Heart left ventricle (tissue), 16 donors: ENCODE measurements around the gene NCOA5. TPM values are rescaled to one million over a fixed set of nuclear protein-coding genes. Genes with fewer than 3 reads are reported as not detected.

Source experiments
- ATAC-seq, 4 donors: fragments of 200-7000 bp; cut with Tn5 transposase; one replicate each; pipeline ENCODE4 v1.9.1; 2020 to 2022; ENCODE audit warnings: moderate library complexity in 4 of 4, mild to moderate bottlenecking in 3 of 4, moderate number of reproducible peaks in 1 of 4
- DNase-seq, 5 donors: peaks; one replicate each; pipeline ENCODE4 v3.0.0-alpha.2; 2020
- H3K27ac ChIP-seq, 12 donors: fragments of 200-600 bp; sonication (generic) in 4 of 12; one replicate each; pipeline versions ENCODE4 v1.5.0 to v1.8.0; 2016 to 2022; ENCODE audit warnings: mild to moderate bottlenecking in 2 of 12
- H3K27me3 ChIP-seq, 9 donors: fragments of 200-600 bp; sonication (generic) in 2 of 9; one replicate each; pipeline versions ENCODE4 v1.5.1 to v1.8.0; 2016 to 2022; ENCODE audit warnings: mild to moderate bottlenecking in 3 of 9
- H3K36me3 ChIP-seq, 9 donors: fragments of 200-600 bp; sonication (generic) in 2 of 9; one replicate each; pipeline versions ENCODE4 v1.5.0 to v1.8.0; 2018 to 2022; ENCODE audit warnings: mild to moderate bottlenecking in 2 of 9
- H3K4me1 ChIP-seq, 12 donors: fragments of 200-600 bp; sonication (generic) in 4 of 12; one replicate each; pipeline versions ENCODE4 v1.5.0 to v1.8.0; 2016 to 2022; ENCODE audit warnings: mild to moderate bottlenecking in 3 of 12
- H3K4me3 ChIP-seq, 12 donors: fragments of 200-600 bp; sonication (generic) in 4 of 12; one replicate each; pipeline versions ENCODE4 v1.5.0 to v1.8.0; 2017 to 2022; ENCODE audit warnings: mild to moderate bottlenecking in 9 of 12, moderate library complexity in 4 of 12
- H3K9me3 ChIP-seq, 12 donors: fragments of 200-600 bp; sonication (generic) in 4 of 12; one replicate each; pipeline versions ENCODE4 v1.5.0 to v1.8.0; 2016 to 2022; ENCODE audit warnings: mild to moderate bottlenecking in 1 of 12
- POLR2A ChIP-seq, 2 donors: fragments of 450-650 bp; IDR thresholded peaks; one replicate each; pipeline ENCODE4 v1.6.1; 2017; ENCODE audit warnings: antibody characterized with exemption in 2 of 2, mild to moderate bottlenecking in 2 of 2, moderate library complexity in 2 of 2
- WGBS, 4 donors: extraction: QIAGEN DNeasy Blood & Tissue Kit in 2 of 4; methylation state at CpG; one replicate each; pipeline versions ENCODE4 v1.1.5 to v1.1.7; 2013 to 2018; 5-methylcytosine and 5-hydroxymethylcytosine counted together
- intact Hi-C, 10 donors: fragments of 100-400 bp; cut with DNase I; formaldehyde crosslinking; loops; one replicate each; pipeline versions ENCODE4 v1.11.1 to v1.14.2; 2022
- polyA plus RNA-seq, 2 donors: library from polyadenylated mRNA; stranded (reverse); fragments of 200-250 nt; gene quantifications; one replicate each; pipeline ENCODE4 v1.2.3, GENCODE V29; 2013
- total RNA-seq, 9 donors: library from RNA; depleted of rRNA in 2 of 9; stranded (reverse); fragments of >200 nt in 2 of 9; fragmentation: NEBNext Ultra II Directional in 3 of 9; extraction: Animal tissue kit (Norgen Biotek cat#: 25700) in 3 of 9; gene quantifications; one replicate each; pipeline versions ENCODE4 v1.1.0 to v1.2.4, GENCODE V29; 2016 to 2023
- TF ChIP-seq, protein P1 (sequence below), 12 donors: fragments of 200-600 bp; sonication (generic) in 4 of 12; IDR thresholded peaks; one replicate each; pipeline versions ENCODE4 v1.5.0 to v1.8.0; 2018 to 2022; ENCODE audit warnings: antibody characterized with exemption in 12 of 12, mild to moderate bottlenecking in 5 of 12
- donor health status: ischemic (EF 13 %, LVEDD 7.1; RV severe dilation, severe dysfunction).
- donor health status: healthy with polysubstance abuse.
- donor health status: DM: no; HTN: yes; CAD: no.
- donor health status: DM: no; HTN: no; CAD: no.
- donor health status: ischemic (EF 25% LVEDD 6.9; RV normal size, moderate dysfunction).
- donor health status: ischemic (EF 25% LVEDD 5.7; RV mildly dilated, moderate dysfunction).
- donor health status: healthy.
- donor health status: DM: yes; HTN: yes; CAD: no.
- donor health status: ischemic (EF 35%, LVEDD 5.7; RV mildly dilated, moderate dysfunction).
- donor health status: nonischemic (EF 11% LVEDD 7.7; RV severe dilation, severe dysfunction).
- donor health status: DM: yes; HTN: yes; CAD: no.
- donor health status: PGD.
- donor health status: ischemic (EF 29% LVEDD 5.4; RV normal size, mild dysfunction).
- donor health status: nonischemic (EF 23%, LVEDD 6.1; RV moderate dilation, normal function).

Gene NCOA5
- total and polyA plus RNA-seq, 11 donors = 5.7 to 17.4 (median 12.3) TPM

DNA sequence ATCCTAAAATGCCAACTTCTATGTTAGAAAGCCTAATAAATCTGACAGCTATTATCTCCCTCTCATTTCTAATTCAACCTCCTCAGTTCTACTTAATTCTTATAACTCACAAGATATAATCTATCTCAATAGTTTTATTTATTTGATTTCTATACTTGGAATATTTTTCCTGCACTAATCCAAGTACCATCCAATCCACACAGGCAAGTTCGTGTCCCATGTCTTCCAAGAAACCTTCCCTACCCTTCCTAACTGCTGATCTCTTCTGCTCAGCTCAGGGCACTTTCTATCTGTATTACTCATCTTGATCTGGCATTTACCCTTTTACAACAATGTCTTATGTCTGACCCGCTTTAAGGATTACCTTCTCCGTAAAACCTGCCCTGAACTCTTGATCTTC, 18.2 kb downstream of the NCOA5 start:
- 93 to 95% (median 94%) methylated on average over 3 of the region's 3 CpGs for whole genome bisulfite sequencing, 4 donors
- H3K36me3 ChIP-seq = peaks cover 2 to 76% (median 66%) of the 10 kb centered on the region in 9 donors
- no peak overlapping the region for H3K27ac ChIP-seq
- TF ChIP-seq POLR2A (IDR thresholded peaks at IDR 0.05) = no peak
- TF ChIP-seq, protein P1, sequence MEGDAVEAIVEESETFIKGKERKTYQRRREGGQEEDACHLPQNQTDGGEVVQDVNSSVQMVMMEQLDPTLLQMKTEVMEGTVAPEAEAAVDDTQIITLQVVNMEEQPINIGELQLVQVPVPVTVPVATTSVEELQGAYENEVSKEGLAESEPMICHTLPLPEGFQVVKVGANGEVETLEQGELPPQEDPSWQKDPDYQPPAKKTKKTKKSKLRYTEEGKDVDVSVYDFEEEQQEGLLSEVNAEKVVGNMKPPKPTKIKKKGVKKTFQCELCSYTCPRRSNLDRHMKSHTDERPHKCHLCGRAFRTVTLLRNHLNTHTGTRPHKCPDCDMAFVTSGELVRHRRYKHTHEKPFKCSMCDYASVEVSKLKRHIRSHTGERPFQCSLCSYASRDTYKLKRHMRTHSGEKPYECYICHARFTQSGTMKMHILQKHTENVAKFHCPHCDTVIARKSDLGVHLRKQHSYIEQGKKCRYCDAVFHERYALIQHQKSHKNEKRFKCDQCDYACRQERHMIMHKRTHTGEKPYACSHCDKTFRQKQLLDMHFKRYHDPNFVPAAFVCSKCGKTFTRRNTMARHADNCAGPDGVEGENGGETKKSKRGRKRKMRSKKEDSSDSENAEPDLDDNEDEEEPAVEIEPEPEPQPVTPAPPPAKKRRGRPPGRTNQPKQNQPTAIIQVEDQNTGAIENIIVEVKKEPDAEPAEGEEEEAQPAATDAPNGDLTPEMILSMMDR (IDR thresholded peaks at IDR 0.05) = no peak
- no peaks in the 10 kb centered on the region for H3K9me3 ChIP-seq
- ATAC-seq = no peak
- no peaks in the 10 kb centered on the region for H3K27me3 ChIP-seq
- DNase-seq = no peak
- H3K4me1 ChIP-seq = peaks cover 0 to 12% (median 0%) of the 10 kb centered on the region in 12 donors
- H3K4me3 ChIP-seq = no peak overlapping the region
- intact Hi-C loops = loop anchor here in 1 of 10 donors (10.0 kb wide), 1 partner anchor 47 kb away; the partner anchor contains the start of gene SLC12A5

DNA sequence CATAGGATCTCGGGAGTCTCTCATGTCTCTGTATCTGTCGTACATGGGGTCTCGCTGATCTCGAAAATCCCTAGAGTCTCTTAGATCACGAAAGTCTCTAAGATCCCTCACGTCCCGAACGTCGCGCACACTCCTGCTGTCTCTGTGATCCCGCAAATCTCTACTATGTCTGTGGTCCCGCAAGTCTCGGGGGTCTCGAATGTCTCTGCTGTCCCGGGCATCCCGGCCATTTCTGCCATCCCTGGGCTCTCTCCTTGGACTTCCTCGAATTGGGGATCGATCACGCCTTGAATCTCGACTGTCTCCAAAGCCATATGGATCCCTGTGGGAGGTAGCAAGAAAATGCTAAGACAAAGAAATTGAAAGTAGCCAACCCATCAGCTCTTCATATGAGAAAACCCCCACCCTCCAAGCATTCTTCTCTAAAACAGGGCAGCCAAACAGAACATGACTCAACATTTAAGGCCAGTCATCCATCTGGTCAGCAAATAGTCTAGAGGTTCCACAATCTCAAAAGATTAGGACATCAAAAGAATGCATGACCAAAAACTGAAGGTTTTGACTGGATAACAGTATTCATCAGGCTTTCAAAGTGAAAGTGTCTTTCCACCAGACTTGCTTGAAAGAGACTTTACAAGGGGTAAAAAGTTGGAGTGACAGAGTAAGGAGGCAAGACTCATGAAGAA, 19.4 kb downstream of the NCOA5 start:
- no peak for TF ChIP-seq POLR2A (IDR thresholded peaks at IDR 0.05)
- TF ChIP-seq, protein P1 (IDR thresholded peaks at IDR 0.05) = no peak
- no peaks in the 10 kb centered on the region for H3K27me3 ChIP-seq
- DNase-seq (no peak), ATAC-seq (no peak)
- no peaks in the 10 kb centered on the region for H3K9me3 ChIP-seq
- 94 to 96% (median 94%) methylated on average over 20 of the region's 20 CpGs for WGBS, 4 donors
- H3K4me1 ChIP-seq = peaks cover 0 to 12% (median 0%) of the 10 kb centered on the region in 12 donors
- no peak overlapping the region for H3K27ac ChIP-seq
- H3K36me3 ChIP-seq = peaks cover 5 to 82% (median 68%) of the 10 kb centered on the region in 9 donors
- H3K4me3 ChIP-seq = no peak overlapping the region
- intact Hi-C loops = loop anchor here in 1 of 10 donors (10.0 kb wide), 1 partner anchor 46 kb away; the partner anchor contains the start of gene SLC12A5

DNA sequence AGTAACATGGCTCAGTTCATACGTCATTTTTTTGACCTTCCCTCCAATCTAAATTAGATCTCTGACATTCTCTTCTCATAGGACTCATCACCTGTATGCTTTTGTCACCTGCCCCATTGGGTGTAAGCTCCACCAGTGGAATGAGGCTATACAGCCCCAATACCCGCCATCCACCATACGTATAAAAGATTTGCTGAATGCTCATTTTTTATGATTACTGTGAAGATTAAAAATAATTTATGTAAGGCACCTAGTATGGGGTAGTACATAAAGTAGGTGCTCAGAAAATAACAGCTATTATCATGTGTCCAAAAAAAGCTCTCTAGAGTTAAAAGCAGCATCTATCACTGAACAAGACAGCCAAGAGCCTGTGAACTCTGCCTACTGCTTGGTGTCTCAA, 24.1 kb downstream of the NCOA5 start:
- H3K27ac ChIP-seq = no peak overlapping the region
- intact Hi-C loops = no loop called here
- DNase-seq = no peak
- H3K36me3 ChIP-seq = peaks cover 8 to 100% (median 94%) of the 10 kb centered on the region in 9 donors
- no peaks in the 10 kb centered on the region for H3K9me3 ChIP-seq
- TF ChIP-seq, protein P1 (IDR thresholded peaks at IDR 0.05) = no peak
- TF ChIP-seq POLR2A (IDR thresholded peaks at IDR 0.05) = no peak
- no peak overlapping the region for H3K4me3 ChIP-seq
- no peaks in the 10 kb centered on the region for H3K27me3 ChIP-seq
- 95 to 98% (median 96%) methylated on average over 3 of the region's 3 CpGs for WGBS, 4 donors
- peaks cover 0 to 19% (median 6%) of the 10 kb centered on the region in 12 donors for H3K4me1 ChIP-seq
- ATAC-seq = no peak

DNA sequence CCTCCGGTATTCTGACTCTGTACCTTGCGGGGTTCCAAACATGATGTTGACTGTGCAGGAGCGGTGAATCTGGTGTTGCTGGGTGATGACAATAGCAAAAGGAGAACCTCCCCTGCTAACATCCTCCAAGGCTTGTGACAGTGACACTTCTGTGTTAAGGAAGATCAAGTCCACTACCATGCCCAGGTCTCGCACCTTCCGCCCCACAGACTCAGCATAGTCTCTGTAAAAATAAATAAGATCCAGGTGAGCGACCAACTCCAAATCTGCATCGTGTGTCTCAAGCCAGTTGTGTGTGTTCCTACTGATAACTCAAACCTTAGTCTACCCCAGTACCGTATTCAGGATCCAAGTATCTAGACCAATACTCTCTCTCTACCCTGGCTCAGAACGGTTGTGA, 24.8 kb downstream of the NCOA5 start:
- intact Hi-C loops = no loop called here
- ATAC-seq (no peak), DNase-seq (no peak)
- no peak for TF ChIP-seq POLR2A (IDR thresholded peaks at IDR 0.05)
- TF ChIP-seq, protein P1 (IDR thresholded peaks at IDR 0.05) = no peak
- 92 to 98% (median 96%) methylated on average over 9 of the region's 9 CpGs for whole genome bisulfite sequencing, 4 donors
- H3K27me3 ChIP-seq = no peaks in the 10 kb centered on the region
- H3K27ac ChIP-seq = no peak overlapping the region
- H3K36me3 ChIP-seq = peaks cover 8 to 100% (median 93%) of the 10 kb centered on the region in 9 donors
- no peak overlapping the region for H3K4me3 ChIP-seq
- H3K4me1 ChIP-seq = peaks cover 0 to 23% (median 11%) of the 10 kb centered on the region in 12 donors
- H3K9me3 ChIP-seq = no peaks in the 10 kb centered on the region
